Liver (tissue), 9 donors: ENCODE results near the gene DUS3L. TPM values are rescaled to one million over a fixed set of nuclear protein-coding genes. Genes with fewer than 3 reads are reported as not detected.

Experiments
- DNase-seq: peaks from one replicate; pipeline ENCODE4 v3.0.0-alpha.2; 2017; ENCODE audit warnings: low spot score
- H3K27ac ChIP-seq, 2 donors: one replicate each; pipeline ENCODE4 v1.7.0; 2013; ENCODE audit warnings: inconsistent platforms in 2 of 2, low read length in 2 of 2, control low read depth in 1 of 2, low read depth in 1 of 2, mild to moderate bottlenecking in 1 of 2
- H3K27me3 ChIP-seq, 4 donors: one replicate each; pipeline versions ENCODE4 v1.6.1 to v1.7.0; 2013; ENCODE audit warnings: low read length in 3 of 4, inconsistent platforms in 1 of 4, mild to moderate bottlenecking in 1 of 4, moderate library complexity in 1 of 4; ENCODE audit not compliant: control insufficient read depth in 4 of 4, insufficient read depth in 4 of 4
- H3K36me3 ChIP-seq, 4 donors: one replicate each; pipeline versions ENCODE4 v1.6.1 to v1.7.0; 2013; ENCODE audit warnings: low read length in 3 of 4, mild to moderate bottlenecking in 3 of 4, low read depth in 1 of 4, moderate library complexity in 1 of 4; ENCODE audit not compliant: control insufficient read depth in 4 of 4, insufficient read depth in 3 of 4
- H3K4me1 ChIP-seq, 4 donors: one replicate each; pipeline versions ENCODE4 v1.6.1 to v1.7.0; 2013; ENCODE audit warnings: low read length in 3 of 4, mild to moderate bottlenecking in 3 of 4, moderate library complexity in 1 of 4; ENCODE audit not compliant: control insufficient read depth in 4 of 4, insufficient read depth in 4 of 4
- H3K4me3 ChIP-seq, 3 donors: one replicate each; pipeline versions ENCODE4 v1.6.1 to v1.7.0; 2013; ENCODE audit warnings: low read length in 3 of 3, control low read depth in 1 of 3, low read depth in 1 of 3, mild to moderate bottlenecking in 1 of 3
- H3K9ac ChIP-seq, 2 donors: one replicate each; pipeline ENCODE4 v1.7.0; 2013; ENCODE audit warnings: low read length in 2 of 2, mild to moderate bottlenecking in 2 of 2, moderate library complexity in 2 of 2, control low read depth in 1 of 2, low read depth in 1 of 2
- H3K9me3 ChIP-seq, 4 donors: one replicate each; pipeline versions ENCODE4 v1.6.1 to v1.7.0; 2013; ENCODE audit warnings: low read length in 3 of 4; ENCODE audit not compliant: control insufficient read depth in 4 of 4
- ATF3 ChIP-seq: IDR thresholded peaks from 2 replicates; pipeline ENCODE4 v1.6.1; 2016; ENCODE audit warnings: antibody characterized with exemption
- EGR1 ChIP-seq, 2 donors: IDR thresholded peaks; 2 replicates each; pipeline ENCODE4 v1.6.1; 2016 to 2018; ENCODE audit warnings: antibody characterized with exemption in 2 of 2, low read depth in 2 of 2
- FOXA1 ChIP-seq: IDR thresholded peaks from 2 replicates; pipeline ENCODE4 v1.6.1; 2016; ENCODE audit warnings: antibody characterized with exemption
- FOXA2 ChIP-seq: IDR thresholded peaks from 2 replicates; pipeline ENCODE4 v1.6.1; 2016; ENCODE audit warnings: antibody characterized with exemption
- GABPA ChIP-seq, 2 donors: IDR thresholded peaks in 1 of 2; conservative IDR thresholded peaks in 1 of 2; 2 replicates each; pipeline ENCODE4 v1.6.1; 2016; ENCODE audit warnings: antibody characterized with exemption in 2 of 2, mild to moderate bottlenecking in 1 of 2, moderate library complexity in 1 of 2
- HNF4A ChIP-seq, 2 donors: conservative IDR thresholded peaks; 2 replicates each; pipeline ENCODE4 v1.6.1; 2016; ENCODE audit warnings: antibody characterized with exemption in 2 of 2, mild to moderate bottlenecking in 2 of 2
- HNF4G ChIP-seq: IDR thresholded peaks from 2 replicates; pipeline ENCODE4 v1.6.1; 2016; ENCODE audit warnings: antibody characterized with exemption
- JUND ChIP-seq, 2 donors: IDR thresholded peaks; 2 replicates each; pipeline ENCODE4 v1.6.1; 2016; ENCODE audit warnings: antibody characterized with exemption in 2 of 2
- NR2F2 ChIP-seq: IDR thresholded peaks from 2 replicates; pipeline ENCODE4 v1.6.1; 2016; ENCODE audit warnings: antibody characterized with exemption
- RAD21 ChIP-seq, 2 donors: IDR thresholded peaks; 2 replicates each; pipeline ENCODE4 v1.6.1; 2016; ENCODE audit warnings: antibody characterized with exemption in 2 of 2, mild to moderate bottlenecking in 2 of 2
- RXRA ChIP-seq, 2 donors: IDR thresholded peaks; 2 replicates each; pipeline ENCODE4 v1.6.1; 2017 to 2018; ENCODE audit warnings: antibody characterized with exemption in 2 of 2, mild to moderate bottlenecking in 1 of 2
- SP1 ChIP-seq: IDR thresholded peaks from 2 replicates; pipeline ENCODE4 v1.6.1; 2018; ENCODE audit warnings: antibody characterized with exemption, mild to moderate bottlenecking
- ZBTB33 ChIP-seq: IDR thresholded peaks from 2 replicates; pipeline ENCODE4 v1.6.1; 2016; ENCODE audit warnings: antibody characterized with exemption
- WGBS: extraction: QIAGEN DNeasy Blood & Tissue Kit; methylation state at CpG from one replicate; pipeline ENCODE4 v1.1.7; 2013; 5-methylcytosine and 5-hydroxymethylcytosine counted together
- polyA plus RNA-seq, 2 donors: library from polyadenylated mRNA; stranded (reverse) in 1 of 2; unstranded in 1 of 2; fragments of 200-250 nt in 1 of 2; fragments of >200 nt in 1 of 2; fragmentation: Nextera tagmentation in 1 of 2; extraction: Ambion mirVana in 1 of 2; gene quantifications; one replicate each; pipeline versions ENCODE4 v1.2.1 to v1.2.3, GENCODE V29; 2013 to 2015
- total RNA-seq, 2 donors: library from RNA; depleted of rRNA; stranded (reverse); fragments of >200 nt; gene quantifications; one replicate each; pipeline ENCODE4 v1.2.3, GENCODE V29; 2014
- TF ChIP-seq, protein P1 (sequence below): IDR thresholded peaks from 2 replicates; pipeline ENCODE4 v1.6.1; 2016; ENCODE audit warnings: antibody characterized with exemption
- TF ChIP-seq, protein P2 (sequence below): IDR thresholded peaks from 2 replicates; pipeline ENCODE4 v1.6.1; 2016; ENCODE audit warnings: antibody characterized with exemption, mild to moderate bottlenecking
- TF ChIP-seq, protein P3 (sequence below): fragments of 150-350 bp; IDR thresholded peaks from 2 replicates; pipeline ENCODE4 v1.5.1; 2017; ENCODE audit warnings: improper control_type of control experiment, low read depth, low read length; ENCODE audit not compliant: missing input control
- donor health status: healthy.
- donor health status: healthy.
- donor health status: healthy.
- donor health status: healthy.
- donor health status: healthy.

DUS3L gene
- total and polyA plus RNA-seq, 4 donors, result 12.2 to 19.0 (median 16.9) TPM

GRCh38 chr19:5788422-5788821 is 2.5 kb downstream of the DUS3L start:
- Histone ChIP-seq H3K27ac (no peak overlapping the region), H3K36me3 (peaks cover 8 to 59% (median 33%) of the 10 kb centered on the region in 4 donors), H3K9me3 (no peaks in the 10 kb centered on the region), H3K27me3 (no peaks in the 10 kb centered on the region), H3K9ac (no peak overlapping the region), H3K4me3 (no peak overlapping the region), H3K4me1 (peaks cover 0 to 14% (median 5%) of the 10 kb centered on the region in 4 donors)
- TF ChIP-seq SP1 (no peak), EGR1 (IDR thresholded peaks at IDR 0.05; ENCODE audit: low read depth in 2 of 2) (no peak), NR2F2 (no peak), HNF4G (no peak), HNF4A (conservative IDR thresholded peaks at IDR 0.05) (no peak), JUND (IDR thresholded peaks at IDR 0.05) (no peak), GABPA (IDR thresholded peaks at IDR 0.05 in 1 of 2, conservative IDR thresholded peaks at IDR 0.05 in 1 of 2) (no peak), RAD21 (IDR thresholded peaks at IDR 0.05) (no peak), ATF3 (no peak), ZBTB33 (no peak)
- TF ChIP-seq, protein P1, sequence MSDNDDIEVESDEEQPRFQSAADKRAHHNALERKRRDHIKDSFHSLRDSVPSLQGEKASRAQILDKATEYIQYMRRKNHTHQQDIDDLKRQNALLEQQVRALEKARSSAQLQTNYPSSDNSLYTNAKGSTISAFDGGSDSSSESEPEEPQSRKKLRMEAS, result no peak
- TF ChIP-seq, protein P2, sequence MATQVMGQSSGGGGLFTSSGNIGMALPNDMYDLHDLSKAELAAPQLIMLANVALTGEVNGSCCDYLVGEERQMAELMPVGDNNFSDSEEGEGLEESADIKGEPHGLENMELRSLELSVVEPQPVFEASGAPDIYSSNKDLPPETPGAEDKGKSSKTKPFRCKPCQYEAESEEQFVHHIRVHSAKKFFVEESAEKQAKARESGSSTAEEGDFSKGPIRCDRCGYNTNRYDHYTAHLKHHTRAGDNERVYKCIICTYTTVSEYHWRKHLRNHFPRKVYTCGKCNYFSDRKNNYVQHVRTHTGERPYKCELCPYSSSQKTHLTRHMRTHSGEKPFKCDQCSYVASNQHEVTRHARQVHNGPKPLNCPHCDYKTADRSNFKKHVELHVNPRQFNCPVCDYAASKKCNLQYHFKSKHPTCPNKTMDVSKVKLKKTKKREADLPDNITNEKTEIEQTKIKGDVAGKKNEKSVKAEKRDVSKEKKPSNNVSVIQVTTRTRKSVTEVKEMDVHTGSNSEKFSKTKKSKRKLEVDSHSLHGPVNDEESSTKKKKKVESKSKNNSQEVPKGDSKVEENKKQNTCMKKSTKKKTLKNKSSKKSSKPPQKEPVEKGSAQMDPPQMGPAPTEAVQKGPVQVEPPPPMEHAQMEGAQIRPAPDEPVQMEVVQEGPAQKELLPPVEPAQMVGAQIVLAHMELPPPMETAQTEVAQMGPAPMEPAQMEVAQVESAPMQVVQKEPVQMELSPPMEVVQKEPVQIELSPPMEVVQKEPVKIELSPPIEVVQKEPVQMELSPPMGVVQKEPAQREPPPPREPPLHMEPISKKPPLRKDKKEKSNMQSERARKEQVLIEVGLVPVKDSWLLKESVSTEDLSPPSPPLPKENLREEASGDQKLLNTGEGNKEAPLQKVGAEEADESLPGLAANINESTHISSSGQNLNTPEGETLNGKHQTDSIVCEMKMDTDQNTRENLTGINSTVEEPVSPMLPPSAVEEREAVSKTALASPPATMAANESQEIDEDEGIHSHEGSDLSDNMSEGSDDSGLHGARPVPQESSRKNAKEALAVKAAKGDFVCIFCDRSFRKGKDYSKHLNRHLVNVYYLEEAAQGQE, result no peak
- TF ChIP-seq, protein P3, sequence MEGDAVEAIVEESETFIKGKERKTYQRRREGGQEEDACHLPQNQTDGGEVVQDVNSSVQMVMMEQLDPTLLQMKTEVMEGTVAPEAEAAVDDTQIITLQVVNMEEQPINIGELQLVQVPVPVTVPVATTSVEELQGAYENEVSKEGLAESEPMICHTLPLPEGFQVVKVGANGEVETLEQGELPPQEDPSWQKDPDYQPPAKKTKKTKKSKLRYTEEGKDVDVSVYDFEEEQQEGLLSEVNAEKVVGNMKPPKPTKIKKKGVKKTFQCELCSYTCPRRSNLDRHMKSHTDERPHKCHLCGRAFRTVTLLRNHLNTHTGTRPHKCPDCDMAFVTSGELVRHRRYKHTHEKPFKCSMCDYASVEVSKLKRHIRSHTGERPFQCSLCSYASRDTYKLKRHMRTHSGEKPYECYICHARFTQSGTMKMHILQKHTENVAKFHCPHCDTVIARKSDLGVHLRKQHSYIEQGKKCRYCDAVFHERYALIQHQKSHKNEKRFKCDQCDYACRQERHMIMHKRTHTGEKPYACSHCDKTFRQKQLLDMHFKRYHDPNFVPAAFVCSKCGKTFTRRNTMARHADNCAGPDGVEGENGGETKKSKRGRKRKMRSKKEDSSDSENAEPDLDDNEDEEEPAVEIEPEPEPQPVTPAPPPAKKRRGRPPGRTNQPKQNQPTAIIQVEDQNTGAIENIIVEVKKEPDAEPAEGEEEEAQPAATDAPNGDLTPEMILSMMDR, result no peak
- 97% methylated on average over 5 of the region's 5 CpGs for WGBS
- DNase-seq, result no peak

DNA sequence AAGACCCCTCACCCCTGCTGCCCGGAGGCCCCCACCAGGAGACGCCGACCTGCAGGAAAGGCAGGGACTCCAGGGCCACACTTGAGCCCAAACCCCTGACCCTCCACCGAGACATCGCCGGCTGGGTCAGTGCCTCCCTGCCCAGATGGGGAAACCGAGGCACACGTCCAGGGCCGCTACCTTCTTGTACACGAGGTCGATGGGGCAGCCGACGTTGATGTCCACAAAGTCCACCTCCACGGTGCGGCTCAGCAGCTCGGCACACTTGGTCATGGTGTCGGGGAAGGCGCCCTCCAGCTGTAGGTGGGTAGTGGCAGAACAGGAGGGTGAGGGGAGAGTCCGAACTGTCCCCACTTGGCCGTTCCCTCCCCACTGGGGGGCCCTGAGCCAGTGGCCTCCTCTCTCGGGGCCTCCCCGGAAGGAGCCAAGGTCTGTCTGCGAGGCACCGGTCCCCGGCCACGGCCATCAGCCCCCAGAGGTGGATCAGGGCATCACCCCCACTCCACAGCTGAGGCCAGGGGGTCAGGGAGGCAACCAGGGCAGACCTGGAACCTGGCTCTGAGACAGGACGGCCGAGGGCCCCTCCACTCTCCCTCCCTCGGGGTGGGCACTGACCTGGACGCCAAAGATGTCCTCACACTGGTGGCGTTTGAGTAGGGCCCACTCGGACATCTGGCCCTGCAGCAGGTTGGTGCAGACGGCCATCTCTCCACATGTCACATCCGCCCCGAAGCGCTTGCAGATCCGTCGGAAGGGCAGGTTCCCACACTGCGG is 3.4 kb downstream of the DUS3L start:
- H3K27me3 ChIP-seq, result no peaks in the 10 kb centered on the region
- TF ChIP-seq SP1 (no peak), RAD21 (IDR thresholded peaks at IDR 0.05) (no peak), FOXA1 (no peak), RXRA (IDR thresholded peaks at IDR 0.05) (no peak), GABPA (IDR thresholded peaks at IDR 0.05 in 1 of 2, conservative IDR thresholded peaks at IDR 0.05 in 1 of 2) (no peak), JUND (IDR thresholded peaks at IDR 0.05) (no peak), FOXA2 (no peak)
- TF ChIP-seq, protein P2, result no peak
- TF ChIP-seq, protein P3, result no peak

More for the DNA sequence above, 3.4 kb downstream of the DUS3L start:
- Histone ChIP-seq H3K9me3 (no peaks in the 10 kb centered on the region), H3K4me1 (peaks cover 0 to 14% (median 5%) of the 10 kb centered on the region in 4 donors), H3K36me3 (peaks cover 8 to 59% (median 33%) of the 10 kb centered on the region in 4 donors), H3K27ac (no peak overlapping the region), H3K9ac (no peak overlapping the region), H3K4me3 (no peak overlapping the region)
- 94% methylated on average over 39 of the region's 39 CpGs for WGBS
- no peak for DNase-seq
